Esophagus squamous epithelium (tissue), 5 donors: ENCODE measurements around the gene BRIP1. TPM values are rescaled to one million over a fixed set of nuclear protein-coding genes. Genes with fewer than 3 reads are reported as not detected.

ENCODE experiments used
- DNase-seq: peaks from one replicate; lab custom pipeline; 2025; lab: John Stamatoyannopoulos, UW
- H3K27ac ChIP-seq, 4 donors: fragments of 200-600 bp; sonication (generic); one replicate each; pipeline ENCODE4 v1.5.1; 2016 to 2019; ENCODE audit warnings: mild to moderate bottlenecking in 1 of 4
- H3K27me3 ChIP-seq, 4 donors: fragments of 200-600 bp; sonication (generic); 1 replicate in 3 of 4; 2 replicates in 1 of 4; pipeline versions ENCODE4 v1.5.1 to v1.6.0; 2017 to 2021; ENCODE audit warnings: antibody characterized with exemption in 1 of 4
- H3K36me3 ChIP-seq, 3 donors: fragments of 200-600 bp; sonication (generic); one replicate each; pipeline ENCODE4 v1.5.1; 2016 to 2019
- H3K4me1 ChIP-seq, 3 donors: fragments of 200-600 bp; sonication (generic); one replicate each; pipeline ENCODE4 v1.5.1; 2017 to 2019
- H3K4me3 ChIP-seq, 4 donors: fragments of 200-600 bp; sonication (generic); 1 replicate in 3 of 4; 2 replicates in 1 of 4; pipeline ENCODE4 v1.5.1; 2016 to 2019; ENCODE audit warnings: mild to moderate bottlenecking in 2 of 4, moderate library complexity in 1 of 4
- H3K9me3 ChIP-seq, 3 donors: fragments of 200-600 bp; sonication (generic); one replicate each; pipeline ENCODE4 v1.5.1; 2016 to 2019
- POLR2A ChIP-seq, 4 donors: fragments of 450-650 bp; IDR thresholded peaks; one replicate each; pipeline ENCODE4 v1.6.1; 2017; ENCODE audit warnings: antibody characterized with exemption in 4 of 4, mild to moderate bottlenecking in 4 of 4, moderate library complexity in 3 of 4
- WGBS, 2 donors: methylation state at CpG; one replicate each; pipeline ENCODE4 v1.1.5; 2018; 5-methylcytosine and 5-hydroxymethylcytosine counted together
- intact Hi-C: fragments of 100-400 bp; cut with DNase I; formaldehyde crosslinking; loops from one replicate; pipeline ENCODE4 v1.15.0; 2022
- total RNA-seq, 4 donors: library from RNA; depleted of rRNA; stranded (reverse); fragments of >200 nt; gene quantifications; one replicate each; pipeline ENCODE4 v1.1.0, GENCODE V29; 2016
- TF ChIP-seq, protein P1 (sequence below), 6 experiments: fragments of 450-650 bp in 4 of 6; fragments of 200-600 bp in 2 of 6; sonication (generic) in 2 of 6; IDR thresholded peaks; one replicate each; pipeline ENCODE4 v1.5.1; 2016 to 2019; ENCODE audit warnings: antibody characterized with exemption in 6 of 6, mild to moderate bottlenecking in 4 of 6, moderate library complexity in 4 of 6
- donor health status: DM: yes; HTN: yes; CAD: no.

The BRIP1 gene
- total RNA-seq, 4 donors from 2014 or later = 1.6 to 7.0 (median 3.2) TPM

DNA sequence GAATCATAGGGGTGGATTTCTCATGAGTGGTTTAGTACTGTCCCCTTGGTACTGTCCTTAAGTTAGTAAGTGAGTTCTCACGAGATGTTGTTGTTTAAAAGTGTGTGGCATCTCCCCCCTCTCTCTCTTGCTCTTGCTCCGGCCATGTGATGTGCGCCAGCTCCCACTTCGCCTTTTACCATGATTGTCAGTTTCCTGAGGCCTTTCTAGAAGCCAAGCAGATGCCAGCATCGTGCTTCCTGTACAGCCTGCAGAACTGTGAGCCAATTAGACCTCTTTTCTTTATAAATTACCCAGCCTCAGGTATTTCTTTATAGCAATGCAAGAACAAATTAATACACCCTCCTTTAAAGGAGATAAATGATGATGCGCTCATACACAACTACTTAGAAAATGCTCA is 222.2 kb downstream of the BRIP1 start:
- Histone ChIP-seq H3K9me3 (no peaks in the 10 kb centered on the region), H3K4me3 (no peak overlapping the region), H3K4me1 (no peaks in the 10 kb centered on the region), H3K36me3 (no peaks in the 10 kb centered on the region), H3K27ac (no peak overlapping the region), H3K27me3 (peaks cover 0 to 10% (median 0%) of the 10 kb centered on the region in 4 donors)
- WGBS, 2 donors = 90 to 93% methylated on average over 6 of the region's 6 CpGs
- no peak for DNase-seq
- intact Hi-C loops = no loop called here
- TF ChIP-seq, protein P1, sequence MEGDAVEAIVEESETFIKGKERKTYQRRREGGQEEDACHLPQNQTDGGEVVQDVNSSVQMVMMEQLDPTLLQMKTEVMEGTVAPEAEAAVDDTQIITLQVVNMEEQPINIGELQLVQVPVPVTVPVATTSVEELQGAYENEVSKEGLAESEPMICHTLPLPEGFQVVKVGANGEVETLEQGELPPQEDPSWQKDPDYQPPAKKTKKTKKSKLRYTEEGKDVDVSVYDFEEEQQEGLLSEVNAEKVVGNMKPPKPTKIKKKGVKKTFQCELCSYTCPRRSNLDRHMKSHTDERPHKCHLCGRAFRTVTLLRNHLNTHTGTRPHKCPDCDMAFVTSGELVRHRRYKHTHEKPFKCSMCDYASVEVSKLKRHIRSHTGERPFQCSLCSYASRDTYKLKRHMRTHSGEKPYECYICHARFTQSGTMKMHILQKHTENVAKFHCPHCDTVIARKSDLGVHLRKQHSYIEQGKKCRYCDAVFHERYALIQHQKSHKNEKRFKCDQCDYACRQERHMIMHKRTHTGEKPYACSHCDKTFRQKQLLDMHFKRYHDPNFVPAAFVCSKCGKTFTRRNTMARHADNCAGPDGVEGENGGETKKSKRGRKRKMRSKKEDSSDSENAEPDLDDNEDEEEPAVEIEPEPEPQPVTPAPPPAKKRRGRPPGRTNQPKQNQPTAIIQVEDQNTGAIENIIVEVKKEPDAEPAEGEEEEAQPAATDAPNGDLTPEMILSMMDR (IDR thresholded peaks at IDR 0.05) = no peak
- no peak for TF ChIP-seq POLR2A (IDR thresholded peaks at IDR 0.05)

DNA sequence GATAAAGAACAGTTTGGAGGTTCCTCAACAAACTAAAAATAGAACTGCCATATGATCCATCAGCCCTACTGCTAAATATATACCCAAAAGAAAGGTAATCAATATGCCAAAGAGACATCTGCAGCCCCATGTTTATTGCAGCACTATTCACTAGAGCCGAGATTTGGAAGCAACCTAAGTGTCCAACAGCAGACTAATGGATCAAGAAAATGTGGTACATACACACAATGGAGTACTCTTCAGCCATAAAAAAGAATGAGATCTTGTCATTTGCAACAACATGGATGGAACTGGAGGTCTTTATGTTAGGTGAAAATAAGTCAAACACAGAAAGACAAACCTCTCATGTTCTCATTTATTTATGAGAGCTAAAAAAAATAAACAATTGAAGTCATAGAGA is 223.5 kb downstream of the BRIP1 start:
- H3K27me3 ChIP-seq = peaks cover 0 to 10% (median 0%) of the 10 kb centered on the region in 4 donors
- 83 to 88% methylated on average over 1 of the region's 1 CpG for WGBS, 2 donors
- H3K27ac ChIP-seq = no peak overlapping the region
- no peak for DNase-seq
- intact Hi-C loops = no loop called here
- no peak for TF ChIP-seq POLR2A (IDR thresholded peaks at IDR 0.05)
- TF ChIP-seq, protein P1 (IDR thresholded peaks at IDR 0.05) = no peak
- no peak overlapping the region for H3K4me3 ChIP-seq
- H3K9me3 ChIP-seq = peaks cover 0 to 5% (median 0%) of the 10 kb centered on the region in 3 donors
- H3K36me3 ChIP-seq = no peaks in the 10 kb centered on the region
- no peaks in the 10 kb centered on the region for H3K4me1 ChIP-seq

DNA sequence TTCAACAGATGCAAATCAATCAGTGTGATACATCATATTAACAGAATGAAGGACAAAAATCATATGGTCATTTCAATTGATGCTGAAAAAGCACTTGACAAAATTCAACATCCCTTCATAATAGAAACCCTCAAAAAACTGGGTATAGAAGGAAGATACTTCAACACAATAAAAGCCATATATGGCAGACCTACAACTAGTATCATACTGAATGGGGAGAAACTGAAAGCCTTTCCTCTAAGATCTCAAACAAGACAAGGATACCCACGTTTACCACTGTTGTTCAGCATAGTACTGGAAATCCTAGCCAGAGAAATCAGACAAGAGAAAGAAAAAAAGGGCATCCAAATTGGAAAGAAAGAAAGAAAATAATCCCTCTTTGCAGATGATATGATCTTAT is 225.2 kb downstream of the BRIP1 start:
- Histone ChIP-seq H3K4me3 (no peak overlapping the region), H3K9me3 (peaks cover 0 to 5% (median 0%) of the 10 kb centered on the region in 3 donors), H3K36me3 (no peaks in the 10 kb centered on the region), H3K27ac (no peak overlapping the region), H3K4me1 (no peaks in the 10 kb centered on the region), H3K27me3 (peaks cover 0 to 10% (median 0%) of the 10 kb centered on the region in 4 donors)
- intact Hi-C loops = no loop called here
- 39 to 52% methylated on average over 1 of the region's 1 CpG for WGBS, 2 donors
- TF ChIP-seq, protein P1 (IDR thresholded peaks at IDR 0.05) = no peak
- TF ChIP-seq POLR2A (IDR thresholded peaks at IDR 0.05) = no peak
- no peak for DNase-seq

DNA sequence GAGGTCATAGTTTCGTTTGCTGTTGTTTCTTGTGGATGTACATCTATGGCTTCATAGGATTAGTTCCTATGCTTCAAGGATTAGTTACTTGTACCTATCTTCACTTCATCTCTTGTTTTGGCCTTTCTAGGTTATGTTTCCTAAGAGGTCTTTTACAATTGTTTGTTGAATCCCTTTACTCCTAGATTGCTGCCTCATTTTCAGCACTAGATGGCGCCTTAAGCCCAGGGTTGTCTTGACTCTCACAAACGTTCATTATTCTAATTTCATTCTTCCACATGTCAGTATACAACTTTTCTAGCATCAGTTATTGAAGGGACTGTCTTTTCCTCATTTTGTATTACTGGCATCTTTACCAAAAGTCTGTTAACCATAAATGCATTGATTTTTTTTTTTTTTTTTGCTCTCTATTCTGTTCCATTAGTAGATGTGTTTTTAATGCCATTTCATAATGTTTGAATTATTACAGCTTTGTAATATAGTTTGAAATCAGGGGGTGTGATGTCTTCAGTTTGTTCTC is 227.4 kb downstream of the BRIP1 start:
- intact Hi-C loops = no loop called here
- H3K9me3 ChIP-seq = peaks cover 0 to 5% (median 0%) of the 10 kb centered on the region in 3 donors
- peaks cover 0 to 19% (median 0%) of the 10 kb centered on the region in 4 donors for H3K27me3 ChIP-seq
- H3K36me3 ChIP-seq = no peaks in the 10 kb centered on the region
- TF ChIP-seq, protein P1 (IDR thresholded peaks at IDR 0.05) = peak; percentile 21 to 76 (median 60)
- no peak for TF ChIP-seq POLR2A (IDR thresholded peaks at IDR 0.05)
- H3K27ac ChIP-seq = no peak overlapping the region
- H3K4me3 ChIP-seq = no peak overlapping the region
- 8 to 13% methylated on average over 3 of the region's 3 CpGs for WGBS, 2 donors
- no peaks in the 10 kb centered on the region for H3K4me1 ChIP-seq
- no peak for DNase-seq

DNA sequence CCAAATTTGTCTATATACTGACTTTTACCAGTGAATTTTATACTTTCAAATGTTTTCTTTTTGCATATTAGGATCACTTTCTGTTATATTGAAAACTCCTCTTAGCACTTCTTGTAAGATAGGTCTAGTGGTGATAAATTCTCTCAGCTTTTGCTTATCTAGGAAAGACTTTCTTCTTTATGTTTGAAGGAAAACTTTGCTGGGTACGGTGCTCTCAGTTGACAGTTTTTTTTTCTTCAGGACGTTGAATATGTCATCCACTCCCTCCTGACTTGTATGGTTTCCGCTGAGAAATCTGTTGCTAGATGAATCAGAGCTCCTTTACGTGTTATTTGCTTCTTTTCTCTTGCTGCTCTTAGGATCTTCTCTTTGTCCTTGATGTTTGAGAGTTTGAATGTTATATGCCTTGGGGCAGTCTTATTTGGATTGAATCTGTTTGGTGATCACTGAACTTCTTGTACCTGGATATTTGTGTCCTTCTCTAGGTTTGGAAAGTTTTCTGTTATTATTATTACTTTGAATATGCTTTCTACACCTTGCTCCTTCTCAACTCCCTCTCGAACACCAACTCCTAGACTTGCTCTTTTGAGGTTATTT is 228.3 kb downstream of the BRIP1 start:
- 63 to 72% methylated on average over 5 of the region's 5 CpGs for WGBS, 2 donors
- no peak overlapping the region for H3K4me3 ChIP-seq
- H3K9me3 ChIP-seq = peaks cover 0 to 5% (median 0%) of the 10 kb centered on the region in 3 donors
- no peak for DNase-seq
- H3K27ac ChIP-seq = no peak overlapping the region
- no peaks in the 10 kb centered on the region for H3K36me3 ChIP-seq
- intact Hi-C loops = no loop called here
- no peak for TF ChIP-seq POLR2A (IDR thresholded peaks at IDR 0.05)
- TF ChIP-seq, protein P1 (IDR thresholded peaks at IDR 0.05) = no peak
- peaks cover 0 to 25% (median 0%) of the 10 kb centered on the region in 4 donors for H3K27me3 ChIP-seq
- H3K4me1 ChIP-seq = no peaks in the 10 kb centered on the region
